ENCODE measurements around the gene PER3. TPM values are rescaled to one million over a fixed set of nuclear protein-coding genes. Genes with fewer than 3 reads are reported as not detected.

The PER3 gene
- total RNA-seq, 1 donor = 22.4 TPM

DNA sequence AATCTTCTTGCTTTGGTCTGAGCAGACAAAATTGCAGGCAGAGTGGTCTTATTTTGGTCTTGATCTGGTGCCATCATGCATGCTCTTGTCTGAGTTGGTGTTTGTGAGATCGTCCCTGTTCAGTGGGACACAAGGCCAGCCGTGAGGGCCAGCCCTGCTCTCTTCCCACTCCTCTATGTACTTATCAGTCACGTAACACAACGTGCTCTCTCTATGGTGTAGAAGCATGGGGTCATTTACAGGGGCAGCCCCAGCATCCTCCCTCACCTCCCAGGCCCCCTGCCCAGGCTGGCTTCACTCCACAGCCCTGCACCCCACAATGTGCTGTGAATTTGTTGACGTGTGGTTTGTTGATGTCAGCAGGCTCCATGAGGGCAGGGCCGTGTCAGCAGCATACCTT lies 87.0 kb downstream of the PER3 start:
- Histone ChIP-seq H3K4me1 (ENCODE audit: insufficient read depth, low read length) (no peaks in the 10 kb centered on the region), H3K9me3 (ENCODE audit: low read depth, low read length) (no peaks in the 10 kb centered on the region), H3K36me3 (ENCODE audit: insufficient read depth, low read length) (no peaks in the 10 kb centered on the region), H3K27me3 (ENCODE audit: insufficient read depth, low read length) (no peaks in the 10 kb centered on the region), H3K4me3 (ENCODE audit: insufficient read depth, low read length) (no peak overlapping the region), H3K79me2 (ENCODE audit: insufficient read depth, low read length) (no peaks in the 10 kb centered on the region), H4K20me1 (ENCODE audit: insufficient read depth, low read length) (no peaks in the 10 kb centered on the region), H3K4me2 (ENCODE audit: insufficient read depth, low read length) (no peak overlapping the region), H3K27ac (ENCODE audit: low read depth, low read length) (no peak overlapping the region), H2AFZ (ENCODE audit: low read length) (no peak overlapping the region)
- DNase-seq (ENCODE audit: insufficient read length, low spot score, missing footprints) = peak; percentile 34
- TF ChIP-seq, protein P1, sequence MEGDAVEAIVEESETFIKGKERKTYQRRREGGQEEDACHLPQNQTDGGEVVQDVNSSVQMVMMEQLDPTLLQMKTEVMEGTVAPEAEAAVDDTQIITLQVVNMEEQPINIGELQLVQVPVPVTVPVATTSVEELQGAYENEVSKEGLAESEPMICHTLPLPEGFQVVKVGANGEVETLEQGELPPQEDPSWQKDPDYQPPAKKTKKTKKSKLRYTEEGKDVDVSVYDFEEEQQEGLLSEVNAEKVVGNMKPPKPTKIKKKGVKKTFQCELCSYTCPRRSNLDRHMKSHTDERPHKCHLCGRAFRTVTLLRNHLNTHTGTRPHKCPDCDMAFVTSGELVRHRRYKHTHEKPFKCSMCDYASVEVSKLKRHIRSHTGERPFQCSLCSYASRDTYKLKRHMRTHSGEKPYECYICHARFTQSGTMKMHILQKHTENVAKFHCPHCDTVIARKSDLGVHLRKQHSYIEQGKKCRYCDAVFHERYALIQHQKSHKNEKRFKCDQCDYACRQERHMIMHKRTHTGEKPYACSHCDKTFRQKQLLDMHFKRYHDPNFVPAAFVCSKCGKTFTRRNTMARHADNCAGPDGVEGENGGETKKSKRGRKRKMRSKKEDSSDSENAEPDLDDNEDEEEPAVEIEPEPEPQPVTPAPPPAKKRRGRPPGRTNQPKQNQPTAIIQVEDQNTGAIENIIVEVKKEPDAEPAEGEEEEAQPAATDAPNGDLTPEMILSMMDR (IDR thresholded peaks at IDR 0.05; ENCODE audit: extremely low read depth, low read depth, low read length) = no peak

DNA sequence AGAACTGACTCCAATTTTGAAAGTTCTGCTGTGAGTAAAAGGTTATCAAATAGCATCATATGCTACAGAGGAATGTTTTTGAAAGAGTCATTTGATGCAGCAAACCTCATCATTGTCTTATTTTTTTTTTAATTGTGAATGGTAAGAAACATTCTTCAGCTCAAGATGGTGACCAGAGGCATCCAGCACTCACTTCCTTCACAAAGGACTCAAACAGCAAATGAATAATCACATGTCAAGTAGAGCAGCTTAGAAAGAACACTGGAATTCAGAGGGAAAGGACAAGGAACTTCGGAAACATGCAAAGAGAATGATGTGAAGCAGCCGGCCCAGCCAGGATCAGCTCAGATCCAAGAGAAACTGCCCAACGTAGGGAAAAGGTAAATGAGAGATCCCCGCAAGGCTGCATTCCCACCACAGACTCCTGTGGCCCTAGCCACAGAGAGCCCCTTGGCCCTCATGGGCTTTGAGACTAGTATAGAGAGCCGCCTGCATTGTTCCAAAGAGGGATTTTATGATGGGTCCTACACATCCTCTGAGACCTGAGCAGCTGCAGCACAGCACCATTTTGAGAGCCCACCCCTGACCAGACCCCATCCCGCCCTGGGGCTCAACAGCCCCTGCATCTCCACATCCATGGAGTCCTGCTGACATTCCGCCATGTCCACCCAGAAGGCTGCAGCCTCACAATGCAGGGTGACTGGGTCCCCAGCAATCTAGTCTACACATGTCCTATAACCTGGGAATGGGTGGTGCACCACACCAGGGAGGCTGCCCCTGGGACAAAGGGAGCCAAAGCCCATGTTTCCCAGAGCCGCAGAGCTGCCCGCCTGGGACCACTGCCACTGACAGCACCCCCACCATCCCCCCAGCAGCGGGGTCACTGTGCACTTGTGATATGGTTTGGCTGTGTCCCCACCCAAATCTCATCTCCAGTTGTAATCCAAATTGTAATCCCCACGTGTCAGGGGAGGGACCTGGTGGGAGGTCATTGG lies 90.0 kb downstream of the PER3 start:
- Histone ChIP-seq H3K4me3 (ENCODE audit: insufficient read depth, low read length) (no peak overlapping the region), H3K79me2 (ENCODE audit: insufficient read depth, low read length) (no peaks in the 10 kb centered on the region), H3K9me3 (ENCODE audit: low read depth, low read length) (no peaks in the 10 kb centered on the region), H3K27ac (ENCODE audit: low read depth, low read length) (no peak overlapping the region), H3K27me3 (ENCODE audit: insufficient read depth, low read length) (no peaks in the 10 kb centered on the region), H4K20me1 (ENCODE audit: insufficient read depth, low read length) (no peaks in the 10 kb centered on the region), H3K4me1 (ENCODE audit: insufficient read depth, low read length) (no peaks in the 10 kb centered on the region), H2AFZ (ENCODE audit: low read length) (no peak overlapping the region), H3K36me3 (ENCODE audit: insufficient read depth, low read length) (no peaks in the 10 kb centered on the region), H3K4me2 (ENCODE audit: insufficient read depth, low read length) (no peak overlapping the region)
- TF ChIP-seq, protein P1 (IDR thresholded peaks at IDR 0.05; ENCODE audit: extremely low read depth, low read depth, low read length) = no peak
- peak; percentile 38 for DNase-seq (ENCODE audit: insufficient read length, low spot score, missing footprints)

DNA sequence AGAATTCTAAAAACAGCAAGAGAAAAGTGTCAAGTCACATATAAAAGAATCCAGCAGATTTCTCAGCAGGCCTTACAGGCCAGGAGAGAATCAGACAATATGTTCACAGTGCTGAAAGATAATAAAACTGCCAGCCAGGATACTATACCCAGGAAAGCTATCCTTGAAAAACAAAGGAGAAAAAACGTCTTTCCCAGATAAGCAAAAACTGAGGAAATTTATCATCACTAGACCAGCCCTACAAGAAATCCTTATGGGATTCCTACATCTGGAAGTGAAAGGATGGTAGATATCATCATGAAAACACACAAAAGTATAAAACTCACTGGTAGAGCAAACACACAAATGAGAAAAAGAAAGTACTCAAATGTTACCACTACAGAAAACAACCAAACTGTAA lies 93.9 kb downstream of the PER3 start:
- Histone ChIP-seq H2AFZ (ENCODE audit: low read length) (no peak overlapping the region), H4K20me1 (ENCODE audit: insufficient read depth, low read length) (no peaks in the 10 kb centered on the region), H3K27me3 (ENCODE audit: insufficient read depth, low read length) (no peaks in the 10 kb centered on the region), H3K9me3 (ENCODE audit: low read depth, low read length) (no peaks in the 10 kb centered on the region), H3K79me2 (ENCODE audit: insufficient read depth, low read length) (no peaks in the 10 kb centered on the region), H3K4me1 (ENCODE audit: insufficient read depth, low read length) (no peaks in the 10 kb centered on the region), H3K4me3 (ENCODE audit: insufficient read depth, low read length) (no peak overlapping the region), H3K36me3 (ENCODE audit: insufficient read depth, low read length) (no peaks in the 10 kb centered on the region), H3K27ac (ENCODE audit: low read depth, low read length) (no peak overlapping the region), H3K4me2 (ENCODE audit: insufficient read depth, low read length) (no peak overlapping the region)
- DNase-seq (ENCODE audit: insufficient read length, low spot score, missing footprints) = no peak
- TF ChIP-seq, protein P1 (IDR thresholded peaks at IDR 0.05; ENCODE audit: extremely low read depth, low read depth, low read length) = no peak

DNA sequence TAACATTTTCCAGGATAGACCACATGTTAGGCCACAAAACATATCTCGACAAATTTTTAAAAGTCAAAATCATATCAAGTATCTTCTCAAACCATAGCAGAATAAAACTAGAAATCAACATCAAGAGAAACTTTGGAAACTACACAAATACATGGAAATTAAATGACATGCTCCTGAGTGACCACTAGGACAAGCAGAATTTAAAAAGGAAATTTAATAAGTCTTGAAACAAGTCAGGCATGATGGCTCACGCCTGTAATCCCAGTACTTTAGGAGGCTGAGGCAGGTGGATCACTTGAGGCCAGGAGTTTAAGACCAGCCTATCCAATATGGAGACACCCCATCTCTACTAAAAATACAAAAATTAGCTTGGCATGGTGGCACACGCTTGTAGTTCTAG lies 95.1 kb downstream of the PER3 start:
- TF ChIP-seq, protein P1 (IDR thresholded peaks at IDR 0.05; ENCODE audit: extremely low read depth, low read depth, low read length) = no peak
- Histone ChIP-seq H3K4me1 (ENCODE audit: insufficient read depth, low read length) (no peaks in the 10 kb centered on the region), H4K20me1 (ENCODE audit: insufficient read depth, low read length) (no peaks in the 10 kb centered on the region), H2AFZ (ENCODE audit: low read length) (no peak overlapping the region), H3K4me3 (ENCODE audit: insufficient read depth, low read length) (no peak overlapping the region), H3K27me3 (ENCODE audit: insufficient read depth, low read length) (no peaks in the 10 kb centered on the region), H3K9me3 (ENCODE audit: low read depth, low read length) (no peaks in the 10 kb centered on the region), H3K79me2 (ENCODE audit: insufficient read depth, low read length) (no peaks in the 10 kb centered on the region), H3K27ac (ENCODE audit: low read depth, low read length) (no peak overlapping the region), H3K4me2 (ENCODE audit: insufficient read depth, low read length) (no peak overlapping the region), H3K36me3 (ENCODE audit: insufficient read depth, low read length) (no peaks in the 10 kb centered on the region)
- DNase-seq (ENCODE audit: insufficient read length, low spot score, missing footprints) = no peak

Data from osteoblast (primary cell).